ENCODE results near the gene CTDSP2. TPM values are rescaled to one million over a fixed set of nuclear protein-coding genes. Genes with fewer than 3 reads are reported as not detected.

Gene CTDSP2
- total RNA-seq, 1 donor from 2014 or later = 181 TPM

DNA sequence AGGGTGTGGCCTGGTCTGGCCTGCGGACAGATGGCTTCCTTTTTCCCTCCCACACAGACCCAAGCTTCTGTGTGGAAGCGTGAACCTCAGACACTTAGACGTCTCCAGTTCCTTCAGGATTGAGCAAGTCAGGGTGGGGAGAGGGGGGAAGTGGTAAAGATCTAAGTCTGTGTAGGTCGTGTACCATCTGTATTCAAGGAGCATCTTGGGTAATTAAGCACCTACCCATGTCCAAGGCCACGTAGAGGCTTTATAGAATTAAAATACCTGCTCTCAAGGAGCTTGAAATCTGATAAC, 29.7 kb downstream of the CTDSP2 start:
- Mint-ChIP-seq H3K27ac (ENCODE audit: unreplicated experiment) (no peak overlapping the region), H3K4me1 (ENCODE audit: unreplicated experiment) (peaks cover 19% of the 10 kb centered on the region), H3K27me3 (ENCODE audit: unreplicated experiment) (peaks cover 14% of the 10 kb centered on the region), H3K4me3 (ENCODE audit: unreplicated experiment) (no peak overlapping the region), H3K9me3 (ENCODE audit: unreplicated experiment) (no peaks in the 10 kb centered on the region), H3K36me3 (ENCODE audit: low read depth, unreplicated experiment) (peaks cover 32% of the 10 kb centered on the region)
- TF ChIP-seq, protein P1, sequence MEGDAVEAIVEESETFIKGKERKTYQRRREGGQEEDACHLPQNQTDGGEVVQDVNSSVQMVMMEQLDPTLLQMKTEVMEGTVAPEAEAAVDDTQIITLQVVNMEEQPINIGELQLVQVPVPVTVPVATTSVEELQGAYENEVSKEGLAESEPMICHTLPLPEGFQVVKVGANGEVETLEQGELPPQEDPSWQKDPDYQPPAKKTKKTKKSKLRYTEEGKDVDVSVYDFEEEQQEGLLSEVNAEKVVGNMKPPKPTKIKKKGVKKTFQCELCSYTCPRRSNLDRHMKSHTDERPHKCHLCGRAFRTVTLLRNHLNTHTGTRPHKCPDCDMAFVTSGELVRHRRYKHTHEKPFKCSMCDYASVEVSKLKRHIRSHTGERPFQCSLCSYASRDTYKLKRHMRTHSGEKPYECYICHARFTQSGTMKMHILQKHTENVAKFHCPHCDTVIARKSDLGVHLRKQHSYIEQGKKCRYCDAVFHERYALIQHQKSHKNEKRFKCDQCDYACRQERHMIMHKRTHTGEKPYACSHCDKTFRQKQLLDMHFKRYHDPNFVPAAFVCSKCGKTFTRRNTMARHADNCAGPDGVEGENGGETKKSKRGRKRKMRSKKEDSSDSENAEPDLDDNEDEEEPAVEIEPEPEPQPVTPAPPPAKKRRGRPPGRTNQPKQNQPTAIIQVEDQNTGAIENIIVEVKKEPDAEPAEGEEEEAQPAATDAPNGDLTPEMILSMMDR (IDR thresholded peaks at IDR 0.05; ENCODE audit: unreplicated experiment) = no peak
- no peak for DNase-seq (ENCODE audit: low spot score)

GRCh38 chr12:57816001-57816854, 30.3 kb downstream of the CTDSP2 start:
- H3K4me3 Mint-ChIP-seq (ENCODE audit: unreplicated experiment) = no peak overlapping the region
- H3K36me3 Mint-ChIP-seq (ENCODE audit: low read depth, unreplicated experiment) = peaks cover 32% of the 10 kb centered on the region
- TF ChIP-seq, protein P1 (IDR thresholded peaks at IDR 0.05; ENCODE audit: unreplicated experiment) = no peak
- H3K27me3 Mint-ChIP-seq (ENCODE audit: unreplicated experiment) = peaks cover 14% of the 10 kb centered on the region
- no peak overlapping the region for H3K27ac Mint-ChIP-seq (ENCODE audit: unreplicated experiment)
- peaks cover 15% of the 10 kb centered on the region for H3K4me1 Mint-ChIP-seq (ENCODE audit: unreplicated experiment)
- no peak for DNase-seq (ENCODE audit: low spot score)
- H3K9me3 Mint-ChIP-seq (ENCODE audit: unreplicated experiment) = no peaks in the 10 kb centered on the region

DNA sequence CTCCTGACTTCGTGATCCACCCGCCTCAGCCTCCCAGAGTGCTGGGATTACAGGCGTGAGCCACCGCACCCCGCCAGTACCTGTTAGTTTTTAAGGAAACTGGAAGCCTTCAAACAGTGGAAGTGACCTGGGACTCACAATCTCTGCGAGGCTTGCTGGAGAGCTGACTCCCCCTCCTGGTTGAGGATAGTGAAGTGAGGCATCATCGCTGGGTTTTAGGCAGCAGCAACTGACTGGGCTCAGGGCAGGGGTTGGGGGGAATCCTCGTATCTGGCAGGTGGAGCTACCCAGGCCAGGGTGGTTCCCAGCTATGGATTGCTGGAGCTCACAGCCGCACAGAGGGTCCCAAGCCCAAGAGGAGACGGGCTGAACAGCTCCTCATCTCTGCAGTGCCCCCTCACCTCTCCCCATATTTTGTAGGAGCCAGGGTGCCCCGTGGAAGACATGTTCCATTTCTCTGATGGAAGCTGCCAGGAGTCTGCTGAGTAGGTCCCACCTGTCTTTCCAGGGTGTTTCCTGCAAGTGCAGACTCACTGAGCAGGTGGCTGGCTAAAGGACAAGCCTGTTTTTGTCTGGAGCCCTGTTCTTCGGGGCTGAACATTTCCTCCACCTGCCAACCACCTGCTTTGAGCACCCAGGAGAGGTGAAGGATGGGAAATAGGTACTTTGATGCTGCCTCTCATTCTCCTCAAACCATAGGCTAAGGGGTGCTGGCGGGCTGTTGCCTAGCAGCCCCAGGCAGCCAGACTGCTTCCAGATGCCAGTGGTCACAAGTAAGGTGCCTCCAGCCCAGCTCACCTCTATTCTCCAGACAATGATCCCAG, 31.1 kb downstream of the CTDSP2 start:
- DNase-seq (ENCODE audit: low spot score) = no peak
- Mint-ChIP-seq H3K36me3 (ENCODE audit: low read depth, unreplicated experiment) (peaks cover 30% of the 10 kb centered on the region), H3K27me3 (ENCODE audit: unreplicated experiment) (peaks cover 14% of the 10 kb centered on the region), H3K4me1 (ENCODE audit: unreplicated experiment) (peaks cover 15% of the 10 kb centered on the region), H3K9me3 (ENCODE audit: unreplicated experiment) (no peaks in the 10 kb centered on the region), H3K27ac (ENCODE audit: unreplicated experiment) (no peak overlapping the region), H3K4me3 (ENCODE audit: unreplicated experiment) (no peak overlapping the region)
- TF ChIP-seq, protein P1 (IDR thresholded peaks at IDR 0.05; ENCODE audit: unreplicated experiment) = no peak

GRCh38 chr12:57813971-57814772, 32.4 kb downstream of the CTDSP2 start:
- Mint-ChIP-seq H3K36me3 (ENCODE audit: low read depth, unreplicated experiment) (peaks cover 33% of the 10 kb centered on the region), H3K4me1 (ENCODE audit: unreplicated experiment) (peaks cover 15% of the 10 kb centered on the region), H3K4me3 (ENCODE audit: unreplicated experiment) (no peak overlapping the region), H3K27me3 (ENCODE audit: unreplicated experiment) (peaks cover 13% of the 10 kb centered on the region), H3K27ac (ENCODE audit: unreplicated experiment) (no peak overlapping the region), H3K9me3 (ENCODE audit: unreplicated experiment) (no peaks in the 10 kb centered on the region)
- DNase-seq (ENCODE audit: low spot score) = no peak
- TF ChIP-seq, protein P1 (IDR thresholded peaks at IDR 0.05; ENCODE audit: unreplicated experiment) = no peak

Measured in endothelial cell (in vitro differentiated cells).